Spleen (tissue), 11 donors: ENCODE measurements around the gene STARD6. TPM values are rescaled to one million over a fixed set of nuclear protein-coding genes. Genes with fewer than 3 reads are reported as not detected.
A peak's percentile ranks its signal among the peaks of the same experiment; 100 is the strongest.

ENCODE experiments used
- DNase-seq: peaks from one replicate; pipeline ENCODE4 v3.0.0-alpha.2; 2020
- H3K27ac ChIP-seq, 8 donors: fragments of 200-600 bp; sonication (generic) in 7 of 8; 1 replicate in 4 of 8; 2 replicates in 4 of 8; pipeline versions ENCODE4 v1.5.0 to v1.8.0; 2016 to 2021; ENCODE audit warnings: inconsistent platforms in 4 of 8, mild to moderate bottlenecking in 4 of 8, moderate library complexity in 1 of 8
- H3K27me3 ChIP-seq, 7 donors: fragments of 200-600 bp; sonication (generic) in 6 of 7; replicated peaks in 1 of 7; 1 replicate in 4 of 7; 2 replicates in 3 of 7; pipeline versions ENCODE4 v1.5.0 to v1.8.0; 2016 to 2021; ENCODE audit warnings: inconsistent platforms in 3 of 7, mild to moderate bottlenecking in 1 of 7
- H3K36me3 ChIP-seq, 6 donors: fragments of 200-600 bp; sonication (generic) in 5 of 6; 1 replicate in 4 of 6; 2 replicates in 2 of 6; pipeline versions ENCODE4 v1.5.0 to v1.8.0; 2016 to 2021; ENCODE audit warnings: inconsistent platforms in 2 of 6
- H3K4me1 ChIP-seq, 6 donors: fragments of 200-600 bp; sonication (generic) in 5 of 6; 1 replicate in 3 of 6; 2 replicates in 3 of 6; pipeline versions ENCODE4 v1.5.0 to v1.8.0; 2016 to 2021; ENCODE audit warnings: inconsistent platforms in 3 of 6
- H3K4me3 ChIP-seq, 8 donors: fragments of 200-600 bp; sonication (generic) in 7 of 8; 1 replicate in 4 of 8; 2 replicates in 4 of 8; pipeline versions ENCODE4 v1.5.0 to v1.8.0; 2016 to 2021; ENCODE audit warnings: inconsistent platforms in 4 of 8, mild to moderate bottlenecking in 4 of 8, moderate library complexity in 2 of 8
- H3K9me3 ChIP-seq, 8 donors: fragments of 200-600 bp; sonication (generic) in 7 of 8; 1 replicate in 4 of 8; 2 replicates in 4 of 8; pipeline versions ENCODE4 v1.5.0 to v1.8.0; 2016 to 2021; ENCODE audit warnings: inconsistent platforms in 4 of 8
- POLR2A ChIP-seq, 3 donors: fragments of 450-650 bp; IDR thresholded peaks; one replicate each; pipeline ENCODE4 v1.5.1; 2017; ENCODE audit warnings: antibody characterized with exemption in 3 of 3, mild to moderate bottlenecking in 1 of 3
- POLR2AphosphoS5 ChIP-seq, 3 donors: sonication (generic); formaldehyde crosslinking; IDR thresholded peaks; one replicate each; pipeline ENCODE4 v1.5.1; 2017; ENCODE audit warnings: antibody characterized with exemption in 3 of 3
- WGBS, 5 donors: extraction: QIAGEN DNeasy Blood & Tissue Kit in 3 of 5; methylation state at CpG; one replicate each; pipeline versions ENCODE4 v1.1.5 to v1.1.7; 2013 to 2018; 5-methylcytosine and 5-hydroxymethylcytosine counted together
- intact Hi-C: fragments of 100-400 bp; cut with DNase I; formaldehyde crosslinking; loops from one replicate; pipeline ENCODE4 v1.15.0; 2023; ENCODE audit warnings: low total_unique reads
- polyA plus RNA-seq, 3 donors: library from polyadenylated mRNA; stranded (reverse); fragments of 200-250 nt; gene quantifications; one replicate each; pipeline ENCODE4 v1.2.1, GENCODE V29; 2013
- total RNA-seq, 7 donors: library from RNA; depleted of rRNA in 3 of 7; stranded (reverse); fragments of >200 nt in 3 of 7; fragmentation: NEBNext Ultra II Directional in 4 of 7; extraction: Animal tissue kit (Norgen Biotek cat#: 25700) in 4 of 7; gene quantifications; one replicate each; pipeline versions ENCODE4 v1.1.0 to v1.2.1, GENCODE V29; 2016 to 2021
- TF ChIP-seq, protein P1 (sequence below), 11 experiments: fragments of 200-600 bp in 7 of 11; fragments of 450-650 bp in 4 of 11; sonication (generic) in 4 of 11; IDR thresholded peaks in 8 of 11; conservative IDR thresholded peaks in 3 of 11; 1 replicate in 7 of 11; 2 replicates in 4 of 11; pipeline versions ENCODE4 v1.4.0 to v1.8.0; 2016 to 2021; ENCODE audit warnings: antibody characterized with exemption in 11 of 11, inconsistent platforms in 4 of 11, mild to moderate bottlenecking in 1 of 11
- donor health status: healthy with polysubstance abuse.
- donor health status: DM: no; HTN: no; CAD: no; lungs with moderate emphysema.
- donor health status: DM: no; HTN: no; CAD: no.
- donor health status: Bipolar disorder and iron deficiency.
- donor health status: healthy.
- donor health status: DM: no; HTN: no; CAD: no.
- donor health status: DM: yes; HTN: yes; CAD: no.

The STARD6 gene
- total and polyA plus RNA-seq, 10 donors: not detected

DNA sequence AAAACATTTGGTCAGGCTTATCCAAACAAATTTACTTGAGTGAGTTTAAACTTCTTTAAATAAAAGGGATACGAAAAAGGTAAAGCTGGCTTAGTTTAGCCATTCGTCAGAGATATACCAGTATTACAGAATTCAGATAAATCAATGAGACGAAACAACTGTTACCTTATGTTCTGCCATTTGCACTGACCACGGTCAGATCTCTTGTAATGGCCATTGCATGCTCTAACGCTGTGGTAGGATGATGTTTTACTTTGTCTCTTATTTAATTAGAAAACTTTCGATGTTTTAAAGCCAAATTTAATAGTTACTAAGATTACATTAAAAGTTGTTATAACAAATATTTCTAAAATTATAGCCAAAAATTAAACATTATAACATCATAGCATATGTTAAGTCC is 1.6 kb upstream of the STARD6 start:
- peaks cover 0 to 8% (median 0%) of the 10 kb centered on the region in 6 donors for H3K36me3 ChIP-seq
- H3K27ac ChIP-seq: no peak overlapping the region
- H3K27me3 ChIP-seq: no peaks in the 10 kb centered on the region
- TF ChIP-seq, protein P1, sequence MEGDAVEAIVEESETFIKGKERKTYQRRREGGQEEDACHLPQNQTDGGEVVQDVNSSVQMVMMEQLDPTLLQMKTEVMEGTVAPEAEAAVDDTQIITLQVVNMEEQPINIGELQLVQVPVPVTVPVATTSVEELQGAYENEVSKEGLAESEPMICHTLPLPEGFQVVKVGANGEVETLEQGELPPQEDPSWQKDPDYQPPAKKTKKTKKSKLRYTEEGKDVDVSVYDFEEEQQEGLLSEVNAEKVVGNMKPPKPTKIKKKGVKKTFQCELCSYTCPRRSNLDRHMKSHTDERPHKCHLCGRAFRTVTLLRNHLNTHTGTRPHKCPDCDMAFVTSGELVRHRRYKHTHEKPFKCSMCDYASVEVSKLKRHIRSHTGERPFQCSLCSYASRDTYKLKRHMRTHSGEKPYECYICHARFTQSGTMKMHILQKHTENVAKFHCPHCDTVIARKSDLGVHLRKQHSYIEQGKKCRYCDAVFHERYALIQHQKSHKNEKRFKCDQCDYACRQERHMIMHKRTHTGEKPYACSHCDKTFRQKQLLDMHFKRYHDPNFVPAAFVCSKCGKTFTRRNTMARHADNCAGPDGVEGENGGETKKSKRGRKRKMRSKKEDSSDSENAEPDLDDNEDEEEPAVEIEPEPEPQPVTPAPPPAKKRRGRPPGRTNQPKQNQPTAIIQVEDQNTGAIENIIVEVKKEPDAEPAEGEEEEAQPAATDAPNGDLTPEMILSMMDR (IDR thresholded peaks at IDR 0.05 in 8 of 11, conservative IDR thresholded peaks at IDR 0.05 in 3 of 11): no peak
- TF ChIP-seq POLR2AphosphoS5 (IDR thresholded peaks at IDR 0.05): no peak
- no peak for TF ChIP-seq POLR2A (IDR thresholded peaks at IDR 0.05)
- DNase-seq: no peak
- 71 to 89% (median 78%) methylated on average over 6 of the region's 6 CpGs for WGBS, 5 donors
- H3K9me3 ChIP-seq: no peaks in the 10 kb centered on the region
- intact Hi-C loops: no loop called here
- peak overlapping the region in 6 of 8 donors; percentile 72 to 81 (median 78) for H3K4me3 ChIP-seq
- peaks cover 0 to 22% (median 16%) of the 10 kb centered on the region in 6 donors for H3K4me1 ChIP-seq

DNA sequence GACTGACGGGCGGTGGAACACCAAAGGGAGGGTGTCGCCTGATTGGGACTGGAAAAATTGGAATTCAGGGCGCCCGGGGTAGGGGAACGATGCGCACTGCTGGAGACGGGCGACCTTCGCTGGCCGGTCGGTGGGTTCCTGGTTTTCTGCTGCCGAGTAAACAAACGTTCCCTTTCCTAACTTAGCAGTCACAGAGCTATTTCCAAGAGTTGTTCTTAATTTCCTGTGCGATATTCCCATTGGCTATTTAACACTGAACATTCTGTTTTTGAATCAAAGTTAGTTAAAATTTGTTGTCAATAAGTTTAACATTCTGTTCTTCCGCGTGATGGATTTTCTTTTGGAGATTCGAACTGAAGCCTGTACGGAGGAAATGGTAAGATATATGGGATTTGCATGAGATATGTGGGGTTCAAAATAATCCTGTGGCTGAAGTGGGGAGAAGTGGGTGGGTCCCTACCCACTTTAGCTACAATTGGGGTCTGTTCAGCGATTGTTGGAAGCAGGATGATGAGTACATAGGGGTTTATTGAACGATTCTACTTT is 910 bp upstream of the STARD6 start:
- 2 to 3% (median 2%) methylated on average over 21 of the region's 21 CpGs for WGBS, 5 donors
- intact Hi-C loops: no loop called here
- Histone ChIP-seq H3K27ac (peak overlapping the region in 7 of 8 donors; percentile 51 to 84 (median 75)), H3K4me1 (peaks cover 0 to 22% (median 16%) of the 10 kb centered on the region in 6 donors), H3K36me3 (peaks cover 0 to 8% (median 0%) of the 10 kb centered on the region in 6 donors), H3K4me3 (peak overlapping the region; percentile 72 to 87 (median 78)), H3K9me3 (no peaks in the 10 kb centered on the region), H3K27me3 (peaks cover 0 to under 1% (median 0%) of the 10 kb centered on the region in 7 donors)
- DNase-seq: no peak
- no peak for TF ChIP-seq POLR2A (IDR thresholded peaks at IDR 0.05)
- TF ChIP-seq POLR2AphosphoS5 (IDR thresholded peaks at IDR 0.05): no peak
- TF ChIP-seq, protein P1 (IDR thresholded peaks at IDR 0.05 in 8 of 11, conservative IDR thresholded peaks at IDR 0.05 in 3 of 11): no peak

DNA sequence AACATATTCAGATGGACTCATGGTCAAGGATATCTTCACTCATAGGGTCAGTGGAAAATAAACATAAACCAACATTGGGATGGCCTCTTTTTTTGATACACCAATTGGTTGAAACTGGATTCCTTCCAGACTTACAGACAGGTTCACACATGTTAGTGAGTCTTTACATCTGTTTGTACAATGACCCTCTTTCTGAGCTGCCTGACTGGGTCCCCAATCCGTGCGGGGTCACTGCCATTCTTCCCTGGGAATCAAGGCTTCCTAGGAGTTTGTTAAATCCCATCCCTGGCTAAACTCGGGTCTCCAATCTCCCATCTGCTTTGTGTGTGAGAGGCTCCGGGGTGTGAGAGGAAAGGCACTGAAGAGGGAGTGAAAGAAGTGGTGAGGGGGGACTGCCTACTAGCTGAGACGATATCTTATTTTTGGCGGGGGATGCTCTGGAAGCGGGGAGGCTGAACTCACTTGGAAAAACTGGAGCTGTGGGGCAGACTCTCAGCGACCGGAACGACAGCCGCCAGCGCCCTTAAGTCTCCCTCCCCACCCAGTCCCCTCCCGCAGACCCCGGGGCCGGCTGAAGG is 487 bp downstream of the STARD6 start:
- Histone ChIP-seq H3K4me3 (peak overlapping the region; percentile 72 to 87 (median 78)), H3K36me3 (peaks cover 0 to 6% (median 0%) of the 10 kb centered on the region in 6 donors), H3K4me1 (peaks cover 0 to 22% (median 16%) of the 10 kb centered on the region in 6 donors), H3K9me3 (no peaks in the 10 kb centered on the region), H3K27ac (peak overlapping the region in 7 of 8 donors; percentile 51 to 84 (median 75)), H3K27me3 (peaks cover 0 to 14% (median 0%) of the 10 kb centered on the region in 7 donors)
- WGBS, 5 donors: 0 to 4% (median 2%) methylated on average over 15 of the region's 15 CpGs
- no peak for TF ChIP-seq POLR2A (IDR thresholded peaks at IDR 0.05)
- TF ChIP-seq, protein P1 (IDR thresholded peaks at IDR 0.05 in 8 of 11, conservative IDR thresholded peaks at IDR 0.05 in 3 of 11): no peak
- no peak for TF ChIP-seq POLR2AphosphoS5 (IDR thresholded peaks at IDR 0.05)
- intact Hi-C loops: no loop called here
- no peak for DNase-seq

DNA sequence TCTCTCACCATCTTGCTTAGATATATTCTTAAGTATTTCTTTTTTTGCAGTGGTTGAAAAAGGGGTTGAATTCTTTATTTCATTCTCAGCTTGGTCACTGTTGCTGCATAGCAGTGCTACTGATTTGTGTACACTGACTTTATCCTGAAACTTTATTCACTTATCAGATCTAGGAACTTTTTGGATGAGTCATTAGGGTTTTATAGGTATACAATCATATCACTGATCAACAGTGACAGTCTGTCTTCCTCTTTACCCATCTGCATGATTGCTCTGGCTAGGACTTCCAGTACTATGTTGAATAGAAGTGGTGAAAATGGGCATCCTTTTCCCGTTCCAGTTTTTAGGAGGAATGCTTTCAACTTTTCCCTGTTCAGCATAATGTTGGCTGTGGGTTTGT is 6.5 kb downstream of the STARD6 start:
- intact Hi-C loops: no loop called here
- 79 to 97% (median 89%) methylated on average over 1 of the region's 1 CpG for whole genome bisulfite sequencing, 5 donors

More for the DNA sequence above, 6.5 kb downstream of the STARD6 start:
- TF ChIP-seq POLR2AphosphoS5 (IDR thresholded peaks at IDR 0.05): no peak
- no peak for TF ChIP-seq POLR2A (IDR thresholded peaks at IDR 0.05)
- H3K4me1 ChIP-seq: no peaks in the 10 kb centered on the region
- no peaks in the 10 kb centered on the region for H3K36me3 ChIP-seq
- DNase-seq: no peak
- no peak overlapping the region for H3K27ac ChIP-seq
- no peak overlapping the region for H3K4me3 ChIP-seq
- peaks cover 0 to 14% (median 0%) of the 10 kb centered on the region in 7 donors for H3K27me3 ChIP-seq
- H3K9me3 ChIP-seq: no peaks in the 10 kb centered on the region
